AG09309 (cell line): ENCODE measurements around the gene CPLANE1.
"Not testable (repeated sequence)": the region's sequence is repeated elsewhere in the genome, so short reads cannot be mapped to it uniquely, and the experiment has no call there.

Source experiments
- DNase-seq: peaks from one replicate; pipeline ENCODE4 v3.0.0-alpha.2; 2010; ENCODE audit warnings: low read depth
- H3K4me3 ChIP-seq: 2 replicates; pipeline ENCODE4 v1.5.1; 2011; ENCODE audit warnings: mild to moderate bottlenecking, low read depth, low read length, moderate library complexity; ENCODE audit not compliant: control insufficient read depth
- TF ChIP-seq, protein P1 (sequence below): IDR thresholded peaks from 2 replicates; pipeline ENCODE4 v1.5.1; 2011; ENCODE audit warnings: mild to moderate bottlenecking, low read depth, low read length, inconsistent platforms; ENCODE audit not compliant: insufficient read depth, control insufficient read depth; ENCODE audit errors: missing control alignments

Gene CPLANE1

GRCh38 chr5:37226377-37226776 is 22.8 kb downstream of the CPLANE1 start:
- H3K4me3 ChIP-seq: no peak overlapping the region
- TF ChIP-seq, protein P1, sequence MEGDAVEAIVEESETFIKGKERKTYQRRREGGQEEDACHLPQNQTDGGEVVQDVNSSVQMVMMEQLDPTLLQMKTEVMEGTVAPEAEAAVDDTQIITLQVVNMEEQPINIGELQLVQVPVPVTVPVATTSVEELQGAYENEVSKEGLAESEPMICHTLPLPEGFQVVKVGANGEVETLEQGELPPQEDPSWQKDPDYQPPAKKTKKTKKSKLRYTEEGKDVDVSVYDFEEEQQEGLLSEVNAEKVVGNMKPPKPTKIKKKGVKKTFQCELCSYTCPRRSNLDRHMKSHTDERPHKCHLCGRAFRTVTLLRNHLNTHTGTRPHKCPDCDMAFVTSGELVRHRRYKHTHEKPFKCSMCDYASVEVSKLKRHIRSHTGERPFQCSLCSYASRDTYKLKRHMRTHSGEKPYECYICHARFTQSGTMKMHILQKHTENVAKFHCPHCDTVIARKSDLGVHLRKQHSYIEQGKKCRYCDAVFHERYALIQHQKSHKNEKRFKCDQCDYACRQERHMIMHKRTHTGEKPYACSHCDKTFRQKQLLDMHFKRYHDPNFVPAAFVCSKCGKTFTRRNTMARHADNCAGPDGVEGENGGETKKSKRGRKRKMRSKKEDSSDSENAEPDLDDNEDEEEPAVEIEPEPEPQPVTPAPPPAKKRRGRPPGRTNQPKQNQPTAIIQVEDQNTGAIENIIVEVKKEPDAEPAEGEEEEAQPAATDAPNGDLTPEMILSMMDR: no peak
- DNase-seq: no peak

GRCh38 chr5:37222181-37222580 is 27.0 kb downstream of the CPLANE1 start:
- DNase-seq: no peak
- TF ChIP-seq, protein P1: no peak
- H3K4me3 ChIP-seq: no peak overlapping the region

DNA sequence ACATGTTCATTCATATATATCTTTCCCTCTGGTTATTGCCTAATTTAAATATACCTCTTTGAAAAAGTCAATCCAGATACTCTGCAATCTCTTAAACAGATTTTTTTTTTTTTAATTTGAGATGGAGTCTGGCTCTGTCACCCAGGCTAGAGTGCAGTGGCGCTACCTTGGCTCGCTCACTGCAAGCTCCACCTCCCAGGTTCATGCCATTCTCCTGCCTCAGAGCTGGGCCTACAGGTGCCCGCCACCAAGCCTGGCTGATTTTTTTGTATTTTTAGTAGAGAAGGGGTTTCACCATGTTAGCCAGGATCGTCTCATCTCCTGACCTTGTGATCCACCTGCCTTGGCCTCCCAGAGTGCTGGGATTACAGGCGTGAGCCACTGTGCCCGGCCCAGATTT is 28.8 kb downstream of the CPLANE1 start:
- not testable (repeated sequence) for DNase-seq

GRCh38 chr5:37219384-37219783 is 29.8 kb downstream of the CPLANE1 start:
- H3K4me3 ChIP-seq, DNase-seq: not testable (repeated sequence)

More for the DNA sequence above, 28.8 kb downstream of the CPLANE1 start:
- not testable (repeated sequence) for H3K4me3 ChIP-seq

- H3K4me3 ChIP-seq: no peak overlapping the region
- TF ChIP-seq, protein P1: no peak
- DNase-seq: no peak
Measured at GRCh38 chr5:37217976-37218375, 31.2 kb downstream of the CPLANE1 start.

DNA sequence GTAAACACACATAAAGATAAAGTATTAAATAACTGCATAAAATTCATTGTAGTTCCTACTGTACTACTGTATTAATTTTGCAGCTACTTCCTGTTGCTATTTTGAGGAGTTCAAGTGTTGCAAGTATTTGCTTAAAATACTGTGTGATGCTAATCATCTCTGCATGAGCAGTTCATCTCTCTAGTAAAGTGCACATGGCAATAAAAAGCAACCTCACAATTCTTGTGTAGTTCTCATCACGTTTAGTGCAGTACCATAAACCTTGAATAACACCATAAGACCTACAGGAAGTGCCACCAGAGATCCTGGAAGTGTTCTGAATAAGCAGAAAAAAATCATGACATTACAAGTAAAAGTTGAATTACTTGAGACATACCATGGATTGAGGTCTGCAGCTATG is 34.6 kb downstream of the CPLANE1 start:
- no peak overlapping the region for H3K4me3 ChIP-seq
- TF ChIP-seq, protein P1: no peak
- DNase-seq: no peak

DNA sequence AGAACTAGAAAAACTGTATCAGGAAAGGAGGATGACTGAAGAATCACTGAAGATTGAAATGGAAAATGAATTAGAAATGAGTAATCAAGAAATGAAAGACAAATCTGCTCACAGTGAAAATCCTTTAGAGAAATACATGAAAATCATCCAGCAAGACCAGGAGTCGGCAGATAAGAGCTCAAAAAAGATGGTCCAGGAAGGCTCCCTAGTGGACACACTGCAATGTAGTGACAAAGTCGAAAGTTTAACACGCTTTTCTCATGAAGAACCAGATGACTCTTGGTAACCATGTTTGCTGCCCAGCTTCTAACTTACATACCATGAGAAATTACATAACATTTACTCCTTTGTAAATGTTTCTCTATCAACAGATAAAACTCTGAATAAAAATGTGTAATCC is 37.1 kb downstream of the CPLANE1 start:
- TF ChIP-seq, protein P1: no peak
- no peak overlapping the region for H3K4me3 ChIP-seq
- no peak for DNase-seq

DNA sequence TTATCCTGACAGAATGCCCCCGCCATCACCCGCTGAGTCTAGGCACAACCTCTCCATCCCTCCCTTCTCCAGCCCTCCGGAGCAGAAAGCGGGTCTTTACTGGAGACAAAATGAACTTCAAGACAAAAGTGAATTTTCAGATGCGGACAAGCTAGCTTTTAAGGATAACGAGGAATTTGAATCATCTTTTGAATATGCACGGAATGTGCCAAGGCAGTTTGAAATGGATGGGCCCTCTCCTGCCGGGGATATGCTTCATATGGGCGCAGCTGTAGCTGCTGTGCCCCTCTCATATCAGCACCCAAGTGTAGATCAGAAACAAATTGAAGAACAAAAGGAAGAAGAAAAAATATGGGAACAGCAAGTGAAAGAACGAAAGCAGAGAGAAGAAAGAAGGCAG is 37.5 kb downstream of the CPLANE1 start:
- H3K4me3 ChIP-seq: no peak overlapping the region
- DNase-seq: no peak
- TF ChIP-seq, protein P1: no peak
